ENCODE data around the gene KCNC1.

DNA sequence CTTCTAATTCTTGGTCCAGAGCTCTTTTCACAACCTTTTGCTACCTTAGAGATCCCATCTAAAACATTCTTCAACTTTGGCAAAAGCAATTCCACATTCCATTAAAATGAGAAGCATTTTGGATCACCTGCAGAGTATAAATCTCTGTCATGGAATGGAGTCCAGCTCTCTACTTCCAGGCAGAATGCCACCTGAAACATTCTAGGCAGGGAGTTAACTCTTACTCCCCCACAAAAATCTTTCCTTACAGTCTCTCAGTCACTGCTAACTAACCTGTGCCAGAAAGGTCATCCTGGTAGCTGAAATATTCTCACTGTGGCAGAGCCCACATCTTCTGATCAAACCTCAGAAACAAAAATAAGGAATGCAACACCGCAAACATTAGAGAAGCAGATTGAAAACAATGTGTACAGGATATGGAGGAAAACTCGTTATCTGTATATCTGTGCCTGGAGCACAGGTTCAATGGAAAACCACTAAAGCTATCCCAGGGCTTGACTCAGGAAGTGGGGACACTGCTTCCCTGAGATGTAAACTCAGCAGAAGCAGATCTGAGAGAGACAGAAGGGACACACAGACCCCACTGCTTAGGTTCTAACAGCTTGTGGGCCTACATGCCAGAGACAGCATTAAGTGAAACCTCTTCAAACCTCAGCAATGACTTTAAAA is 78.9 kb downstream of the KCNC1 start:
- TF ChIP-seq ZNF747 (CRISPR knock-in tag; IDR thresholded peaks at IDR 0.05; ENCODE audit: borderline replicate concordance), result no peak
- TF ChIP-seq EZH2 (conservative IDR thresholded peaks at IDR 0.05; ENCODE audit: low read depth, low read length), result no peak
- no peak for TF ChIP-seq POLR2AphosphoS5 (IDR thresholded peaks at IDR 0.05; ENCODE audit: low read depth, low read length)
- no peak for TF ChIP-seq NFRKB (IDR thresholded peaks at IDR 0.05)
- no peak for TF ChIP-seq SNRNP70 (IDR thresholded peaks at IDR 0.05; ENCODE audit: low read depth, low read length)
- TF ChIP-seq FOXA1 (IDR thresholded peaks at IDR 0.05), result no peak
- no peak for TF ChIP-seq FOXA1 (CRISPR knock-in tag; IDR thresholded peaks at IDR 0.05)

All from HepG2 (cell line).